Measurements from ENCODE around the gene NISCH.

The NISCH gene

DNA sequence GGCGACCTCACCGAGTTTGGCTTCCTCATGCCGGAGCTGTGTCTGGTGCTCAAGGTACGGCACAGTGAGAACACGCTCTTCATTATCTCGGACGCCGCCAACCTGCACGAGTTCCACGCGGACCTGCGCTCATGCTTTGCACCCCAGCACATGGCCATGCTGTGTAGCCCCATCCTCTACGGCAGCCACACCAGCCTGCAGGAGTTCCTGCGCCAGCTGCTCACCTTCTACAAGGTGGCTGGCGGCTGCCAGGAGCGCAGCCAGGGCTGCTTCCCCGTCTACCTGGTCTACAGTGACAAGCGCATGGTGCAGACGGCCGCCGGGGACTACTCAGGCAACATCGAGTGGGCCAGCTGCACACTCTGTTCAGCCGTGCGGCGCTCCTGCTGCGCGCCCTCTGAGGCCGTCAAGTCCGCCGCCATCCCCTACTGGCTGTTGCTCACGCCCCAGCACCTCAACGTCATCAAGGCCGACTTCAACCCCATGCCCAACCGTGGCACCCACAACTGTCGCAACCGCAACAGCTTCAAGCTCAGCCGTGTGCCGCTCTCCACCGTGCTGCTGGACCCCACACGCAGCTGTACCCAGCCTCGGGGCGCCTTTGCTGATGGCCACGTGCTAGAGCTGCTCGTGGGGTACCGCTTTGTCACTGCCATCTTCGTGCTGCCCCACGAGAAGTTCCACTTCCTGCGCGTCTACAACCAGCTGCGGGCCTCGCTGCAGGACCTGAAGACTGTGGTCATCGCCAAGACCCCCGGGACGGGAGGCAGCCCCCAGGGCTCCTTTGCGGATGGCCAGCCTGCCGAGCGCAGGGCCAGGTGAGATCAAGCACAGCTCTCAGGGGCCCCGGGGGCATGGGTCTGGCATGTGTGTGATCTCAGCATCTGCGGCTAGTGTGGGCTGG, 32.6 kb downstream of the NISCH start:
- H3K9me3 ChIP-seq (ENCODE audit: insufficient read depth, low read length): no peaks in the 10 kb centered on the region
- H3K4me2 ChIP-seq (ENCODE audit: low read length): no peak overlapping the region
- H3K79me2 ChIP-seq (ENCODE audit: low read length): no peaks in the 10 kb centered on the region
- H2AFZ ChIP-seq (ENCODE audit: low read depth, low read length): no peak overlapping the region
- H3K9ac ChIP-seq (ENCODE audit: low read length): no peak overlapping the region
- no peak overlapping the region for H3K27ac ChIP-seq (ENCODE audit: low read length)
- no peaks in the 10 kb centered on the region for H4K20me1 ChIP-seq (ENCODE audit: insufficient read depth, low read length)
- H3K4me1 ChIP-seq (ENCODE audit: low read length): no peaks in the 10 kb centered on the region
- no peaks in the 10 kb centered on the region for H3K27me3 ChIP-seq (ENCODE audit: low read depth, low read length)
- TF ChIP-seq EZH2phosphoT487 (IDR thresholded peaks at IDR 0.05; ENCODE audit: low read depth): no peak
- TF ChIP-seq, protein P1, sequence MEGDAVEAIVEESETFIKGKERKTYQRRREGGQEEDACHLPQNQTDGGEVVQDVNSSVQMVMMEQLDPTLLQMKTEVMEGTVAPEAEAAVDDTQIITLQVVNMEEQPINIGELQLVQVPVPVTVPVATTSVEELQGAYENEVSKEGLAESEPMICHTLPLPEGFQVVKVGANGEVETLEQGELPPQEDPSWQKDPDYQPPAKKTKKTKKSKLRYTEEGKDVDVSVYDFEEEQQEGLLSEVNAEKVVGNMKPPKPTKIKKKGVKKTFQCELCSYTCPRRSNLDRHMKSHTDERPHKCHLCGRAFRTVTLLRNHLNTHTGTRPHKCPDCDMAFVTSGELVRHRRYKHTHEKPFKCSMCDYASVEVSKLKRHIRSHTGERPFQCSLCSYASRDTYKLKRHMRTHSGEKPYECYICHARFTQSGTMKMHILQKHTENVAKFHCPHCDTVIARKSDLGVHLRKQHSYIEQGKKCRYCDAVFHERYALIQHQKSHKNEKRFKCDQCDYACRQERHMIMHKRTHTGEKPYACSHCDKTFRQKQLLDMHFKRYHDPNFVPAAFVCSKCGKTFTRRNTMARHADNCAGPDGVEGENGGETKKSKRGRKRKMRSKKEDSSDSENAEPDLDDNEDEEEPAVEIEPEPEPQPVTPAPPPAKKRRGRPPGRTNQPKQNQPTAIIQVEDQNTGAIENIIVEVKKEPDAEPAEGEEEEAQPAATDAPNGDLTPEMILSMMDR (IDR thresholded peaks at IDR 0.05; ENCODE audit: low read depth, low read length): no peak
- H3K36me3 ChIP-seq (replicated peaks; ENCODE audit: low read depth, low read length): peaks cover 38% of the 10 kb centered on the region
- H3K4me3 ChIP-seq (ENCODE audit: low read length): no peak overlapping the region

DNA sequence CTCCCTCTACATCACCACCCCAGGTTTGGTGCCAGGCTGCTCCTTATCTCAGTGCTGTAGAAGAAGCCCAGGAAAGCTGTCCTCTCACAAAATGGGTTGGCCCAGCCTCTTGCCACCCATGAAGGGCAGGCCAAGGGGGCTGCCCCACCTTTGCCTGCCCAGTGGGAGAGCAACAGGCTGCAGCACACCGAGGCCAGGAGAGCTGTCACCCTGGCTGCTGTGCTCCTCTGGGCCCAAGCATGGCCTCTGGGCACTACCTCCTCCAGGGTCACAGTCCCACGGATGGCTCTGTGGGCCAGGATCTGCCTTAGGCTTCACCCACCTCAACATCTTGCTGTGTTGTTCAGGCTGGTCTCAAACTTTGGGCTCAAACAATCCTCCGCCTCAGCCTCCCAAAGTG, 33.3 kb downstream of the NISCH start:
- Histone ChIP-seq H3K36me3 (replicated peaks; ENCODE audit: low read depth, low read length) (peaks cover 38% of the 10 kb centered on the region), H3K9me3 (ENCODE audit: insufficient read depth, low read length) (no peaks in the 10 kb centered on the region), H3K4me1 (ENCODE audit: low read length) (no peaks in the 10 kb centered on the region), H3K9ac (ENCODE audit: low read length) (no peak overlapping the region), H3K27me3 (ENCODE audit: low read depth, low read length) (no peaks in the 10 kb centered on the region), H3K4me3 (ENCODE audit: low read length) (no peak overlapping the region), H3K27ac (ENCODE audit: low read length) (no peak overlapping the region), H4K20me1 (ENCODE audit: insufficient read depth, low read length) (no peaks in the 10 kb centered on the region), H3K4me2 (ENCODE audit: low read length) (no peak overlapping the region), H3K79me2 (ENCODE audit: low read length) (no peaks in the 10 kb centered on the region), H2AFZ (ENCODE audit: low read depth, low read length) (no peak overlapping the region)
- TF ChIP-seq, protein P1 (IDR thresholded peaks at IDR 0.05; ENCODE audit: low read depth, low read length): no peak
- TF ChIP-seq EZH2phosphoT487 (IDR thresholded peaks at IDR 0.05; ENCODE audit: low read depth): no peak

DNA sequence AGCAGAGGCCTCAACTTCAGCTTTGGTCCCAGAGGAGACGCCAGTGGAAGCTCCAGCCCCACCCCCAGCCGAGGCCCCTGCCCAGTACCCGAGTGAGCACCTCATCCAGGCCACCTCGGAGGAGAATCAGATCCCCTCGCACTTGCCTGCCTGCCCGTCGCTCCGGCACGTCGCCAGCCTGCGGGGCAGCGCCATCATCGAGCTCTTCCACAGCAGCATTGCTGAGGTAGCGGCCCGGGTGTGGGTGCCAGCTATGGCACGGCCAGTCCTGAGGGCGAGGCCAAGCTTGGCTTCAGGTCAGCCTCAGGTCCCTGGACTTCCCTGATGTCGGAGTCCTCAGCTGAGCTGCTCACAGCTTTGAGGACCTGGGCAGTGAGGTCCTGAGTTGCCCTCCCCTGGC, 34.0 kb downstream of the NISCH start:
- H3K9me3 ChIP-seq (ENCODE audit: insufficient read depth, low read length): no peaks in the 10 kb centered on the region
- H3K27me3 ChIP-seq (ENCODE audit: low read depth, low read length): no peaks in the 10 kb centered on the region
- H2AFZ ChIP-seq (ENCODE audit: low read depth, low read length): no peak overlapping the region
- H3K36me3 ChIP-seq (replicated peaks; ENCODE audit: low read depth, low read length): peaks cover 38% of the 10 kb centered on the region
- no peak overlapping the region for H3K9ac ChIP-seq (ENCODE audit: low read length)
- no peak overlapping the region for H3K4me3 ChIP-seq (ENCODE audit: low read length)
- H3K79me2 ChIP-seq (ENCODE audit: low read length): no peaks in the 10 kb centered on the region
- no peaks in the 10 kb centered on the region for H4K20me1 ChIP-seq (ENCODE audit: insufficient read depth, low read length)
- no peak overlapping the region for H3K27ac ChIP-seq (ENCODE audit: low read length)
- H3K4me1 ChIP-seq (ENCODE audit: low read length): no peaks in the 10 kb centered on the region
- no peak for TF ChIP-seq EZH2phosphoT487 (IDR thresholded peaks at IDR 0.05; ENCODE audit: low read depth)
- H3K4me2 ChIP-seq (ENCODE audit: low read length): no peak overlapping the region

DNA sequence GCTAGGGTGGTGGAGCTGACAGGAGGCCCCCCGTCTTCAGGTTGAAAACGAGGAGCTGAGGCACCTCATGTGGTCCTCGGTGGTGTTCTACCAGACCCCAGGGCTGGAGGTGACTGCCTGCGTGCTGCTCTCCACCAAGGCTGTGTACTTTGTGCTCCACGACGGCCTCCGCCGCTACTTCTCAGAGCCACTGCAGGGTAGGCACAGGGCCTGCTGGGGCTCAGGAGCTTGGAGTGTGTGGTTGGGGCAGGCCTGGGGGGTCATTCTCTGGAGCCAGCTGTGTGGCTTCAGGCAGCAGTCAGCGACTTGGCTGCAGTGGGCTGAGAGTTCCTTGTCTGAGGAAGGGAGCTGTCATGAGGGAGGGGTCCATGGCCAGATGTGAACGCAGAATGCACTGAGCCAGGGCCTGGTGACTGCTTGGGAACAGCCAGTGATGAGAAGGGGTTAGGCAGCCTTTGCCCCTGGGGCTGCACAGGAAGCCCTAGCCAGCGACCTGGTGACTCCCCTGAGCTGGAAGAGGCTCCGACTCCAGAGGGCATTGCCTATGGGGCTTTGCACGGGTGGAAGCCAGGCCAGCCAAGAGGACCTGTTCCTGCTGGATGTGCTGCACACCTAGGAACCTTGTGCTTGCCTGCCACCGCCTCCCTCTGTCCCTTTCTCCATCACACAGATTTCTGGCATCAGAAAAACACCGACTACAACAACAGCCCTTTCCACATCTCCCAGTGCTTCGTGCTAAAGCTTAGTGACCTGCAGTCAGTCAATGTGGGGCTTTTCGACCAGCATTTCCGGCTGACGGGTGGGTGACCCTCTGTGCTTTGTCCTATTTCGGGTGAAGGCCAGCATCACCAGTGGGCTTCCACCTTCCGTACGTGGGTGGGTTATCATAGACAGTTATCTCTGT, 34.9 kb downstream of the NISCH start:
- Histone ChIP-seq H3K27me3 (ENCODE audit: low read depth, low read length) (no peaks in the 10 kb centered on the region), H3K9ac (ENCODE audit: low read length) (no peak overlapping the region), H3K4me2 (ENCODE audit: low read length) (no peak overlapping the region), H2AFZ (ENCODE audit: low read depth, low read length) (no peak overlapping the region), H3K9me3 (ENCODE audit: insufficient read depth, low read length) (no peaks in the 10 kb centered on the region), H4K20me1 (ENCODE audit: insufficient read depth, low read length) (no peaks in the 10 kb centered on the region), H3K79me2 (ENCODE audit: low read length) (no peaks in the 10 kb centered on the region), H3K27ac (ENCODE audit: low read length) (no peak overlapping the region), H3K4me3 (ENCODE audit: low read length) (no peak overlapping the region), H3K4me1 (ENCODE audit: low read length) (no peaks in the 10 kb centered on the region), H3K36me3 (replicated peaks; ENCODE audit: low read depth, low read length) (peaks cover 35% of the 10 kb centered on the region)
- TF ChIP-seq EZH2phosphoT487 (IDR thresholded peaks at IDR 0.05; ENCODE audit: low read depth): no peak
- TF ChIP-seq, protein P1 (IDR thresholded peaks at IDR 0.05; ENCODE audit: low read depth, low read length): no peak

Measured in OCI-LY3 (cell line).